HEK293 (cell line): ENCODE measurements around the gene CIP2A.

Experiments
- YY1 ChIP-seq: fragments of 450-650 bp; formaldehyde crosslinking; IDR thresholded peaks from 2 replicates; pipeline ENCODE4 v1.5.1; 2018; ENCODE audit warnings: missing biosample characterization, missing genetic modification characterization
- ZNF10 ChIP-seq: fragments of 450-650 bp; formaldehyde crosslinking; IDR thresholded peaks from 2 replicates; pipeline ENCODE4 v1.5.1; 2017; ENCODE audit warnings: missing biosample characterization, missing genetic modification characterization
- ZNF37A ChIP-seq: fragments of 450-650 bp; IDR thresholded peaks from 2 replicates; pipeline ENCODE4 v1.5.1; 2018; ENCODE audit warnings: missing biosample characterization, missing genetic modification characterization
- ZNF747 ChIP-seq: fragments of 450-650 bp; formaldehyde crosslinking; IDR thresholded peaks from 2 replicates; pipeline ENCODE4 v1.5.1; 2016; ENCODE audit warnings: missing biosample characterization, missing genetic modification characterization
- TF ChIP-seq, protein P1 (sequence below): fragments of 450-650 bp; formaldehyde crosslinking; IDR thresholded peaks from 2 replicates; pipeline ENCODE4 v1.5.1; 2016; ENCODE audit warnings: missing biosample characterization, missing genetic modification characterization

DNA sequence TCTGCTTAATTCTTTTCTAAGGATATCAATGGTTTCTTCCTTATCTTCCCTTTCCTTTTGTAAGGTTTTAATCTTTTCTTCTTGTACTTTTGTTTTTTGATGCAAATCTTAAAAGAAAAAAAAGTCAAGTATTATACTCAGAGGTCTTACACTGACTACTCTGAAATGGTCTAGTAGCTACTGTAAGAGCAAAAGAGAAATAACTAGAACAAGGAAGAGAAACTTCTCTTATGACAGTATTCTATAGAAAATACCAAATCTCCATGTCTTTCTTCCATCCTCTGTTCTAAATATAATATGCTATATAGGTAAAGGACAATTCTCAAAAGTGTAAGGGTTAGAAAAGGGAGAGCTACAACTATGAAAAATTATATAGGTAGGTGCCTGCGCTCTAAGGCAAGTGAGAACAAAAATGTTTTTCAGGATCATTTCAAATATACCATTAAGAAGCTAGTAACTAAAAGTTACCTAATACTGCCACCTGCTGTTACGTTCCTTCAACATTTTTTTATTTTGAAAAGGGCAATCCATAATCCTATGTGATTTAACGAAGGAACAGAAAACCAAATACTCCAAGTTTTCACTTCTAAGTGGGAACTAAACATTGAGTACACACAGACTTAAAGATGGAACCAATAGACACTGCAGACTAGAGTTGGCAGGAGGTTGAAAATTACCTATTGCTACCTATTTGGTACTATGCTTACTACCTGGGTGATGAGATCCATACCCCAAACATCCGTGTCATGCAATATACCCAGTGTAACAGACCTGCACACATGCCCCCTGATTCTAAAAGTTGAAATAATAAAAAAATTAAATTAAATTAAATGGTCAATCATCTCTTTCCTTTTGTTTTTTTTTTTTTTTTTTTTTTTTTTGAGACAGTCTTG is 36.7 kb downstream of the CIP2A start:
- TF ChIP-seq ZNF37A (tag by site-specific recombination): no peak
- TF ChIP-seq, protein P1, sequence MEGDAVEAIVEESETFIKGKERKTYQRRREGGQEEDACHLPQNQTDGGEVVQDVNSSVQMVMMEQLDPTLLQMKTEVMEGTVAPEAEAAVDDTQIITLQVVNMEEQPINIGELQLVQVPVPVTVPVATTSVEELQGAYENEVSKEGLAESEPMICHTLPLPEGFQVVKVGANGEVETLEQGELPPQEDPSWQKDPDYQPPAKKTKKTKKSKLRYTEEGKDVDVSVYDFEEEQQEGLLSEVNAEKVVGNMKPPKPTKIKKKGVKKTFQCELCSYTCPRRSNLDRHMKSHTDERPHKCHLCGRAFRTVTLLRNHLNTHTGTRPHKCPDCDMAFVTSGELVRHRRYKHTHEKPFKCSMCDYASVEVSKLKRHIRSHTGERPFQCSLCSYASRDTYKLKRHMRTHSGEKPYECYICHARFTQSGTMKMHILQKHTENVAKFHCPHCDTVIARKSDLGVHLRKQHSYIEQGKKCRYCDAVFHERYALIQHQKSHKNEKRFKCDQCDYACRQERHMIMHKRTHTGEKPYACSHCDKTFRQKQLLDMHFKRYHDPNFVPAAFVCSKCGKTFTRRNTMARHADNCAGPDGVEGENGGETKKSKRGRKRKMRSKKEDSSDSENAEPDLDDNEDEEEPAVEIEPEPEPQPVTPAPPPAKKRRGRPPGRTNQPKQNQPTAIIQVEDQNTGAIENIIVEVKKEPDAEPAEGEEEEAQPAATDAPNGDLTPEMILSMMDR (tag by site-specific recombination): no peak
- no peak for TF ChIP-seq ZNF747 (tag by site-specific recombination)
- no peak for TF ChIP-seq ZNF10 (tag by site-specific recombination)
- TF ChIP-seq YY1 (tag by site-specific recombination): no peak
